Dendritic cell treated with granulocyte-macrophage colony-stimulating factor and Interleukin-4, amounts not matched to agents 40 ng/mL and 50 ng/mL, for 4 days (primary cell): ENCODE data around the gene ANO6.

Experiments used
- H3K27ac Mint-ChIP-seq: one replicate; pipeline ENCODE4 v1.8.0; 2022; ENCODE audit warnings: mild to moderate bottlenecking, mixed read lengths
- H3K27me3 Mint-ChIP-seq: one replicate; pipeline ENCODE4 v1.8.0; 2022; ENCODE audit warnings: mild to moderate bottlenecking, mixed read lengths
- H3K36me3 Mint-ChIP-seq: one replicate; pipeline ENCODE4 v1.8.0; 2022; ENCODE audit warnings: low read depth, mixed read lengths
- H3K4me1 Mint-ChIP-seq: one replicate; pipeline ENCODE4 v1.8.0; 2022; ENCODE audit warnings: low read depth, mixed read lengths
- H3K4me3 Mint-ChIP-seq: one replicate; pipeline ENCODE4 v1.8.0; 2022; ENCODE audit warnings: mild to moderate bottlenecking, moderate library complexity, mixed read lengths
- H3K9me3 Mint-ChIP-seq: one replicate; pipeline ENCODE4 v1.8.0; 2022; ENCODE audit warnings: mixed read lengths
- intact Hi-C: fragments of 100-400 bp; cut with micrococcal nuclease; formaldehyde crosslinking; loops from one replicate; pipeline ENCODE4 v1.15.0; 2022

Gene ANO6

DNA sequence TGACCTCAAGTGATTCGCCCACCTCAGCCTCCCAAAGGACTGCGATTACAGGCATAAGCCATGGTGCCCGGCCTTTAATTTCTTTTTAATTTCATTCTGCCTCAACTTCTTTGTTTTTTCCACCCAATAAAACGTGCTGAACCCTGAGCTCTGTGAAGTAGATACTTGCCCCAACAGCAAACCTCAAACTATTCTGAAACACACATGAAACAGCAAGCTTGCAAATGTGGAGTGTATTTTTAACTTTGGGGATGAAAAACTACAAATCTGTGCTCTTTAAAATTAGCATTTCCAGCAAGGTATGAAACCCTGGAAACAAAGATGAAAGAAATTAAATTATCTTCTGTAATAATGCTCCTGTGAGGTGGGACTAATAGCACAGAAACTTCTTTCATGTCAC is 246.6 kb downstream of the ANO6 start:
- Mint-ChIP-seq H3K9me3 (no peaks in the 10 kb centered on the region), H3K27ac (no peak overlapping the region), H3K4me1 (peaks cover 6% of the 10 kb centered on the region), H3K27me3 (no peaks in the 10 kb centered on the region), H3K36me3 (no peaks in the 10 kb centered on the region), H3K4me3 (no peak overlapping the region)
- intact Hi-C loops: no loop called here

DNA sequence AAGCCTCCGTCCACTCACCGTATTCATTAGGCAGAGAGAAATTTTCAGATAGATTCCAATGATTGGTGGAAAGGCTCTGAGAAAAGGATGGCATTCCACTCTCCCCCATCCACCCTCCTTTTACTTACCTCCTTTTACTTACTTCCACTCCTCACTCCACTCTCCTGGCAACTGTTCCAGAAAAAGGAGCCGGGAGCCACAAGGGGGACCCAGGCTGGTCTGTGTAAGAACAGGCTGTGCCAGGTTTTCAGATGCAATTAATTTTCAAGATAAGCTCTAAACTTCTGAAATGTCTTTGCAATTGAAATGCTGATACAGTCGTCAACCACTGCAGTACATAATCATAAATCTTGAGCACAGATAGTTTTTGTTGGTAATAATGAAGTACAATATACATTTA is 248.8 kb downstream of the ANO6 start:
- Mint-ChIP-seq H3K9me3 (no peaks in the 10 kb centered on the region), H3K27me3 (no peaks in the 10 kb centered on the region), H3K36me3 (no peaks in the 10 kb centered on the region), H3K4me3 (no peak overlapping the region), H3K27ac (no peak overlapping the region), H3K4me1 (peaks cover 6% of the 10 kb centered on the region)
- intact Hi-C loops: no loop called here

DNA sequence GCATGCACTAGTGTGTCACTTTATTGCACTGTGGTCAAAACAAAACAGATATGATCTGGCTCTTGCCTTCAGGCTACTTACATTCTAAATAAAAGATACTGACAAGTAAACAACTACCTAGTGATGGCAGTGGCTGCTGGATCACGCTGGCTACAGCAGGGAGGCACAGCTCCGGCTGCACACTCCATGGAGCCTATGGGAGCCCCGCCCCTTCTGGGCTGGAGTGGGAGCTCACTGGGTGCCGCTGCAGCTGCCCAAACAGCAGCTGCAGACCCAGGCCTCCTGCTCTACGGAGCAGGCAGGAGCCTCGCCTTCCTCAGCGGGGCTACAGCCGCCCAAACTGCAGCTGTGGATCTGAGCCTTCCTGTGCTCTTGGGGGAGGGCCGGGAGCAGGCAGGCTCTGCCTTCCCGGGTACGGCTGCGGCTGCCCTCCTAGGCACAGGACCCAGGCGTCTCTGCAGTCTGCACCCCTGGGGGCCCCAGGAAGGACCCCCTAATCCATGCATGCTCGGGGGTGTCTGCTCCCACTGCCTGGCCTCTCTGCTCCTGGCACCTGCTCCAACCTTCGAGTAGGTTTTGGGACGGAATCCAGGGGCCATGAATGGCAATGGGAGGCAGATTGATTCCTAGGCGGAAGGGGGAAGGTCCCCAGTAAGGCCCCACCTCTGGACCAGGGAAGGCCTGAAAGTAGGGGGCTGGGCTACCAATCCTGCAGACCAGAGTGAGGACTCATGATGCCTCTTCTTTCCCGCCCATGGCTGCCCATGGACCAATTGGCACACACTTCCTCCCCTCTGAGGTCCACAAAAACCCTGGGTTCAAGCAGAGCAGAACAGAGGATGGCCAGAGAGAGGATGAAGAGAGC is 253.1 kb downstream of the ANO6 start:
- H3K9me3 Mint-ChIP-seq: no peaks in the 10 kb centered on the region
- H3K27ac Mint-ChIP-seq: no peak overlapping the region
- no peak overlapping the region for H3K4me3 Mint-ChIP-seq
- intact Hi-C loops: no loop called here
- H3K4me1 Mint-ChIP-seq: no peaks in the 10 kb centered on the region
- H3K27me3 Mint-ChIP-seq: no peaks in the 10 kb centered on the region
- H3K36me3 Mint-ChIP-seq: no peaks in the 10 kb centered on the region

DNA sequence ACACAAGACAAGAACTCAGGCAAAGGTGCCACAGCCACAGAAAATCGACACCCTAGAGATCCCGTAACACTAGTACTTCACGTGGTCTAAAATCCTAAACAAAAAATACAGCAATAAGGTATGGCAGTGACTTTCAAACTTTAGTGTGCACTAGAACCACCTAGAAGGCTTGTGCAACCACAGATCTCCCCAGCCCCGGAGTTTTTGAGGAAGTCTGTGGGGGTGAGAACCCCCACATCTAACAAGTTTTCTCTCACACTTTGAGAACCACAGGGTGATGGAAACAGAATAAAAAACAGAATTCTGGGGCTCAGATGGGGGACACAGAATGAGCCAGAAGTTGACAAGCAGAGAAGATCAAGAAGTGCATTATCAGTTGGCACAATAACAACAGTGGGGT is 254.0 kb downstream of the ANO6 start:
- Mint-ChIP-seq H3K4me1 (no peaks in the 10 kb centered on the region), H3K9me3 (no peaks in the 10 kb centered on the region), H3K27me3 (no peaks in the 10 kb centered on the region), H3K4me3 (no peak overlapping the region), H3K36me3 (no peaks in the 10 kb centered on the region), H3K27ac (no peak overlapping the region)
- intact Hi-C loops: no loop called here

DNA sequence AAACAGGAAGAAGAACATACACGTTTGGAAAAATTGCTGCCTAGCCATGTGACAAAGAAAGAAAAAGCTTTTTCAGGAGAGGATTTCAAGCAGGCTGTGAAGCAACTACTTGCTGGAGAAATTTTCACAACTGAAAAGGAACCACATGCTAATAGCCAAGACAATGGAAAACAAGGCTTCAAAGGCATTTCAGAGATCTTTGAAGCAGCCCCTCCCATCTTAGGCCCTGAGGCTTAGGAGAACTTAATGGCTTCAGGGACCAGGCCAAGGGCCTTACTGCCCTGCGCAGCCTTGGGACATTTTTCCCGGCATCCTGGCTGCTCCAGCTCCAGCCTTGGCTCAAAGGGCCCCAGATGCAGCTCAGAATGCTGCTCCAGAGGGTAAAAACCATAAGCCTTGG is 257.7 kb downstream of the ANO6 start:
- intact Hi-C loops: no loop called here
- Mint-ChIP-seq H3K27me3 (no peaks in the 10 kb centered on the region), H3K9me3 (no peaks in the 10 kb centered on the region), H3K4me1 (no peaks in the 10 kb centered on the region), H3K27ac (no peak overlapping the region), H3K36me3 (no peaks in the 10 kb centered on the region), H3K4me3 (no peak overlapping the region)

DNA sequence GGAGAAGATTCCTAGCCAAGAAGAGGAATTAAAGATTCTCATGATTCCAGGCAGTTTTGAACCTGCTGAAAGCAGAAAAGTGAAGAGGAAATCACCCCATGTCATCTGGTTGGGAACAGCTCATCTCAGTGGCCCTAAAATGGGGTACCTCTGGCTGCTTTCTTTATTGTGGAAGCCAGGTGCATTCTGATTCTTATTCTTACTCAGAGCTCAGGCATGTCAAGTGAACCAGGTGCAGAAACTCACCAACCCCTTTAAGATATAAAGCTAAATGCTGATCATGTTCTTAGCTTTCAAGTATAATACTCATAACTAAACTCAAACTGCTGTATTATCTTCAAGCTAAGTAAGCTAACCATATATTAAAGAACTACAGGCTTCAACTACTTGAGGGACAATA is 259.7 kb downstream of the ANO6 start:
- intact Hi-C loops: no loop called here
- H3K27me3 Mint-ChIP-seq: no peaks in the 10 kb centered on the region
- no peaks in the 10 kb centered on the region for H3K4me1 Mint-ChIP-seq

DNA sequence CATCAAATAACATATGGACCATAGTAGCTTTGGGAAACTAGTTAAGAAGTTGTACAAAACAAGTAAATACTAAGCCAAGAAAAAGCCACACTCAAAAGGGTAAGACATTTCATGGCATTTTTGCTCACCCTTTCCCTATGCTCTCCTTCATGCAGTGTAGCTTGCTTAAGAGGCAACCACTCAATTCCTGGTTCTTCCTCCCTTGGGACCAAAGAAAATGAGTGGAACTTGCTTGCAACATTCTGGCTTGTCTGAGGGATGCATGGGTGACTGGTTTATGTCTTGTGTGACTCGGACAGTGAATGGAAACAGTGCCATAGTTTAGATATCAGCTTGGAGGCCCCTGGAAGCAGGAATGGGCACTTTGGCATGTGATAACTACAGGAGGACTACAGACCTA is 261.6 kb downstream of the ANO6 start:
- no peaks in the 10 kb centered on the region for H3K9me3 Mint-ChIP-seq

More for the DNA sequence above, 259.7 kb downstream of the ANO6 start:
- Mint-ChIP-seq H3K9me3 (no peaks in the 10 kb centered on the region), H3K36me3 (no peaks in the 10 kb centered on the region), H3K27ac (no peak overlapping the region), H3K4me3 (no peak overlapping the region)

DNA sequence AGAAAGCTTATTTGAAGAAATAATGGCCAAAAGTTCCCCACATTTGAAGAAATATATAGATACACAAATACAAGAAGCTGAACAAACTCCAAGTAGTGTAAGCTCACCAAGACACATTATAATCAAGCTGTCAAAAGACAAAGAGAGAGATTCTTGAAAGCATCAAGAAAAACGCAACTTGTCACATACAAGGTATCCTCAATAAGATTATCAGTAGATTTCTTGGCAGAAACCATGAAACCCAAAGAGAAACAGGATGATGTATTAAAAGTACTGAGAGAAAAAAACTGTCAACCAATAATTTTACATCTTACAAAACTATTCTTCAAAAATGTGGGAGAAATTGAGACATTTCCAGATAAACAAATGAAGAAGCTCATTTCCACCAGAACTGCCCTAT is 263.0 kb downstream of the ANO6 start:
- H3K4me3 Mint-ChIP-seq: no peak overlapping the region
- H3K36me3 Mint-ChIP-seq: no peaks in the 10 kb centered on the region
- H3K27ac Mint-ChIP-seq: no peak overlapping the region
- no peaks in the 10 kb centered on the region for H3K9me3 Mint-ChIP-seq
- H3K4me1 Mint-ChIP-seq: no peaks in the 10 kb centered on the region
- intact Hi-C loops: no loop called here
- no peaks in the 10 kb centered on the region for H3K27me3 Mint-ChIP-seq

More for the DNA sequence above, 261.6 kb downstream of the ANO6 start:
- Mint-ChIP-seq H3K27ac (no peak overlapping the region), H3K36me3 (no peaks in the 10 kb centered on the region), H3K27me3 (no peaks in the 10 kb centered on the region), H3K4me1 (no peaks in the 10 kb centered on the region), H3K4me3 (no peak overlapping the region)
- intact Hi-C loops: no loop called here

DNA sequence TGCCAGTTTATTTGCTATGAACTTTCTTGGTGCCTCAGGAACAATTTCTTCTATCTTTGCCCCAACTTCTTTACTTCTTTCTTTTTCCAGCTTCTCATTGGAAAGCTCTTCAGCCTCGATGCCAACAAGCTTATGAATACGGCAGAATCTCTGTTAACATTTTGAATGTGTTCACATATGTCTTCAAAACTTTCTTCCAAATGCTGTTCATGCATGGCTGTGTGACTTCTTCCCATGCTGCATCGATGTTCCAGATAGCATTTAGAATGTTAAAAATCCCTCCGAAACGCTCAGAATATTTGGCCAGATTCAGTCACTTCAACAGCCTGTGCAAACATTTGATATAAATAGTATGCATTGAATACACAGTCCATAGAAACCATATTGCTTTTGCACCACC is 265.9 kb downstream of the ANO6 start:
- Mint-ChIP-seq H3K4me3 (no peak overlapping the region), H3K27ac (no peak overlapping the region), H3K4me1 (no peaks in the 10 kb centered on the region), H3K27me3 (no peaks in the 10 kb centered on the region), H3K36me3 (no peaks in the 10 kb centered on the region), H3K9me3 (no peaks in the 10 kb centered on the region)
- intact Hi-C loops: no loop called here

DNA sequence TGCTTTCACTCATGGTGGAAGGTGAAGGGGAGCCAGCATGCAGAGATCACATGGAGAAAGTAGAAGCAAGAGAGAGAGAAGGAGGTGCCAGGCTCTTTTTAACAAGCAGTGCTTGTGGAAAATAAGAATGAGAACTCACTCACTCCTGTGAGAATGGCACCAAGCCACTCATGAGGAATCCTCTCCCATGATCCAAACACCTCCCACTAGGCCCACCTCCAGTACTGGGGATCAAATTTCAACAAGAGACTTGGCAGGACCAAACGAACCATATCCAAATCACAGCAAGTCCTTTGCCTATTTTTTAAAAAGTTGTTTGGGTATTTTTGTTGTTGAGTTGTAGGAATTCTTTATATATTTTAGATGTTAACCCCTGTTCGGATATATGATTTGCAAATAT is 267.7 kb downstream of the ANO6 start:
- Mint-ChIP-seq H3K9me3 (no peaks in the 10 kb centered on the region), H3K36me3 (no peaks in the 10 kb centered on the region), H3K27me3 (no peaks in the 10 kb centered on the region), H3K4me1 (no peaks in the 10 kb centered on the region), H3K4me3 (no peak overlapping the region), H3K27ac (no peak overlapping the region)
- intact Hi-C loops: no loop called here
